GM23248 (cell line): ENCODE measurements around the gene UGT8. TPM values are rescaled to one million over a fixed set of nuclear protein-coding genes. Genes with fewer than 3 reads are reported as not detected.

Source experiments
- DNase-seq: peaks from one replicate; pipeline ENCODE4 v3.0.0-alpha.2; 2015
- H2AFZ ChIP-seq: fragments of 200-600 bp; sonication (generic); 2 replicates; pipeline ENCODE4 v1.6.1; 2016; ENCODE audit warnings: antibody characterized with exemption
- H3F3A ChIP-seq: fragments of 200-600 bp; sonication (generic); 2 replicates; pipeline ENCODE4 v1.6.1; 2016; ENCODE audit warnings: mild to moderate bottlenecking, antibody characterized with exemption, mixed run types; ENCODE audit not compliant: insufficient read depth
- H3K27ac ChIP-seq: fragments of 200-600 bp; sonication (generic); 2 replicates; pipeline ENCODE4 v1.5.1; 2016; ENCODE audit warnings: mild to moderate bottlenecking
- H3K27me3 ChIP-seq: fragments of 200-600 bp; sonication (generic); replicated peaks from 2 replicates; pipeline ENCODE4 v1.6.1; 2016; ENCODE audit warnings: mild to moderate bottlenecking; ENCODE audit not compliant: insufficient read depth
- H3K36me3 ChIP-seq: fragments of 200-600 bp; sonication (generic); 2 replicates; pipeline ENCODE4 v1.6.1; 2016; ENCODE audit warnings: low read depth, mild to moderate bottlenecking
- H3K4me1 ChIP-seq: fragments of 200-600 bp; sonication (generic); 2 replicates; pipeline ENCODE4 v1.6.1; 2016; ENCODE audit warnings: mild to moderate bottlenecking; ENCODE audit not compliant: insufficient read depth
- H3K4me2 ChIP-seq: fragments of 200-600 bp; sonication (generic); one replicate; pipeline ENCODE4 v1.6.1; 2016; ENCODE audit warnings: mild to moderate bottlenecking; ENCODE audit not compliant: unreplicated experiment
- H3K4me3 ChIP-seq: fragments of 200-600 bp; sonication (generic); 2 replicates; pipeline ENCODE4 v1.5.1; 2016; ENCODE audit warnings: mild to moderate bottlenecking
- H3K79me2 ChIP-seq: fragments of 200-600 bp; sonication (generic); 2 replicates; pipeline ENCODE4 v1.6.1; 2016; ENCODE audit warnings: mild to moderate bottlenecking; ENCODE audit not compliant: insufficient read depth
- H3K9ac ChIP-seq: fragments of 200-600 bp; sonication (generic); 2 replicates; pipeline ENCODE4 v1.6.1; 2016; ENCODE audit warnings: mild to moderate bottlenecking
- H3K9me2 ChIP-seq: fragments of 200-600 bp; sonication (generic); 2 replicates; pipeline ENCODE4 v1.6.1; 2016; ENCODE audit warnings: mixed run types, mild to moderate bottlenecking, moderate library complexity; ENCODE audit not compliant: insufficient read depth
- H3K9me3 ChIP-seq: fragments of 200-600 bp; sonication (generic); one replicate; pipeline ENCODE4 v1.6.1; 2017; ENCODE audit warnings: low read depth
- H4K20me1 ChIP-seq: fragments of 200-600 bp; sonication (generic); 2 replicates; pipeline ENCODE4 v1.6.0; 2016; ENCODE audit not compliant: insufficient read depth
- EZH2 ChIP-seq: fragments of 200-600 bp; sonication (generic); IDR thresholded peaks from 2 replicates; pipeline ENCODE4 v1.6.1; 2018; ENCODE audit warnings: antibody characterized with exemption, mild to moderate bottlenecking; ENCODE audit not compliant: insufficient read depth, poor library complexity, severe bottlenecking
- EZH2phosphoT487 ChIP-seq: fragments of 200-600 bp; sonication (generic); IDR thresholded peaks from 2 replicates; pipeline ENCODE4 v1.6.1; 2018; ENCODE audit warnings: antibody characterized with exemption, moderate library complexity, mild to moderate bottlenecking, low read depth; ENCODE audit not compliant: insufficient read depth
- WGBS, 2 experiments: methylation state at CpG; one replicate each; pipeline ENCODE4 v1.1.6; 2015 to 2017; ENCODE audit warnings: low lambda C conversion rate in 2 of 2, low coverage in 1 of 2; ENCODE audit errors: missing lambda C conversion rate in 2 of 2; 5-methylcytosine and 5-hydroxymethylcytosine counted together
- in situ Hi-C: fragments of 300-500 bp; cut with MboI; formaldehyde crosslinking; loops from 2 replicates; pipeline ENCODE4 v1.15.0; 2020
- polyA plus RNA-seq: library from polyadenylated mRNA; unstranded; fragments of >200 nt; fragmentation: Nextera tagmentation; extraction: Ambion mirVana; gene quantifications from 2 replicates; pipeline ENCODE4 v1.2.1, GENCODE V29; 2016
- total RNA-seq: library from RNA; depleted of rRNA; stranded (reverse); fragments of >200 nt; shearing (Covaris generic); gene quantifications from 2 replicates; pipeline ENCODE4 v1.2.3, GENCODE V29; 2014

UGT8 gene
- total and polyA plus RNA-seq, 2 experiments from 2014 or later: not detected

DNA sequence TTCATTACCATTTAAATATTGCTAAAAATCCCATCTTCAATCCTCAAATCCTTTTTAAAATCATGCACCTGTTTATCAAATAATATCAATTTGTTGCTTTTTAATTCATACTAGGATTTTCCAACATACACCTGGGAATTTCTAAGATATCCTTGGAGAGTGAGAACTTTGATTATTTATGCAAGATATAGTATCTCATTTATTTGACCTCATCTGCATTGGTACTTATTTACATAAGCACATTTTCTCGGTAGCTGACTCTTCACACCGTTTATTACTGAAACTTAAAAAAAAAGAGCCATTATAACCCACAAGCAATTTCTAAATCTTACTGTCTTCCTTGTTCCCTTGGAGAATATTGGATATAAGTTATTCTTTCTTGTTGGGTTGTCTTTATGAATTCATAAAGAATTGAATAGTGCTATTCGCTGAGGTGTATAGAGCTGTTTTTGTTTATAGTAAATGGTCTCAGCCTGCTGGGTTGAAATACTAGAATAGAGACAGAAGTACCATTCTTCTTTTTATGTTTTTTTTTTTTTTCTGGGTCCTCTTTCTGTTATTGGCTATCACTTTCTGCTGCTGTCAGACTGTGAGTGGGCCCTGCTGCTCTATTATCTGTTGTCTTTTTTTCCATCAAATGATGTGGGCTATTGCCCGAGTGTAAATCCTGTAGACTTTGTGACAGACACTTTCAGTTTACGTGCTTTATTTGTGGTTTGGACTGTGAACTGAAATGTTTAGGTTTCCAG lies 2.9 kb downstream of the UGT8 start:
- Histone ChIP-seq H3K4me1 (no peaks in the 10 kb centered on the region), H3K9me3 (no peaks in the 10 kb centered on the region), H3K27ac (no peak overlapping the region), H3K79me2 (no peaks in the 10 kb centered on the region), H3K36me3 (no peaks in the 10 kb centered on the region), H3F3A (no peaks in the 10 kb centered on the region), H2AFZ (no peak overlapping the region), H3K4me2 (no peak overlapping the region), H3K27me3 (peaks cover 37% of the 10 kb centered on the region), H4K20me1 (no peaks in the 10 kb centered on the region), H3K9ac (no peak overlapping the region), H3K4me3 (no peak overlapping the region), H3K9me2 (no peaks in the 10 kb centered on the region)
- in situ Hi-C loops: no loop called here
- TF ChIP-seq EZH2phosphoT487: no peak
- TF ChIP-seq EZH2: no peak
- whole genome bisulfite sequencing, 2 experiments: 67 to 73% methylated on average over 5 of the region's 5 CpGs
- DNase-seq: no peak

DNA sequence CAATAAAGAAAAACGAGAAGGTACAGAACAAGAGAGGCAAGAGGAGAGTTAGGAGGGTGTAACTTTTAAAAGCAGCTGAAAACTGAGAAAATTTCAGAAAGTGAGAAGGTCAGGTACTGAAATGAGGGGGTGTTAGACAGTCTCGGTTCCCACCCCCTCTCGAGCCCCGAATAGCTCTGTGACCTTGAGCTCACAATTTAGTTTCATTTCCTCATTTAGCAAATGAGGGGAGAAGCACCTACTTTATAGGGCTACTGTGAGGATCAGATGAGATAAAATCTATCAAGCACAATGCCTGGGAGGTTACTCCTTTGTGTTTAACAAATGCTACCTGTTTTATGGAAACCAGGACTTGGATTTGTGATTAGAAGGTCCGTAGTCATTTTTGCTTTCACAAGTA lies 4.9 kb downstream of the UGT8 start:
- 60 to 63% methylated on average over 5 of the region's 5 CpGs for WGBS, 2 experiments
- Histone ChIP-seq H3K9ac (no peak overlapping the region), H3K4me1 (no peaks in the 10 kb centered on the region), H3K27ac (no peak overlapping the region), H3K4me3 (no peak overlapping the region), H3K4me2 (no peak overlapping the region), H3K79me2 (no peaks in the 10 kb centered on the region), H3K27me3 (peaks cover 21% of the 10 kb centered on the region), H2AFZ (no peak overlapping the region), H4K20me1 (no peaks in the 10 kb centered on the region), H3K36me3 (no peaks in the 10 kb centered on the region), H3F3A (no peaks in the 10 kb centered on the region), H3K9me3 (no peaks in the 10 kb centered on the region), H3K9me2 (no peaks in the 10 kb centered on the region)
- TF ChIP-seq EZH2phosphoT487: no peak
- TF ChIP-seq EZH2: no peak
- in situ Hi-C loops: no loop called here
- no peak for DNase-seq

DNA sequence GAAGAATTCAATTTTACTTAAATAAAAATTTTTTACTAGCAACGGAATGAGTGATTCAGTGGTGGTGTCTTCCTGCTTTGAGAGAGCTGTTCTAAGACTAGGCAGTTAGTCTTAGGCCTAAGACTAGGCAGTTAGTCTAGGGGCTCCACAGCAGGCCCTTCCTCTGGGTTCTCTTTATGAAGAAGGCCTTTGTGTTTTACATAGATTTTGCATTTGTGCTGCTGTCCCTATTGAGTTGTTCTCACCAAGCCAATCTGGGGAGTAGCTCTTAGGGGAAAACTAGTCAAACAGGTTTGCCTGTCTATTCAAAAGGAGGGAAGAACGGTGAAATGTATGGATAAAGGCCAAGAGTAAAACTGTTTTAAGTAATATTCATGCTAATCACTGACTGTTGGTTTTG lies 7.6 kb downstream of the UGT8 start:
- H3K79me2 ChIP-seq: no peaks in the 10 kb centered on the region
- H4K20me1 ChIP-seq: no peaks in the 10 kb centered on the region
- no peaks in the 10 kb centered on the region for H3K4me1 ChIP-seq
- no peaks in the 10 kb centered on the region; the same call in 1 of the 2 replicates for H3K27me3 ChIP-seq
- no peaks in the 10 kb centered on the region for H3F3A ChIP-seq
- no peak overlapping the region for H2AFZ ChIP-seq
- H3K4me3 ChIP-seq: no peak overlapping the region
- no peak overlapping the region for H3K9ac ChIP-seq
- TF ChIP-seq EZH2: no peak
- no peak for TF ChIP-seq EZH2phosphoT487
- no peaks in the 10 kb centered on the region for H3K9me3 ChIP-seq
- 41 to 52% methylated on average over 2 of the region's 2 CpGs for WGBS, 2 experiments
- no peaks in the 10 kb centered on the region for H3K36me3 ChIP-seq
- no peak for DNase-seq
- in situ Hi-C loops: no loop called here
- no peaks in the 10 kb centered on the region for H3K9me2 ChIP-seq
- H3K4me2 ChIP-seq: no peak overlapping the region
- H3K27ac ChIP-seq: no peak overlapping the region

DNA sequence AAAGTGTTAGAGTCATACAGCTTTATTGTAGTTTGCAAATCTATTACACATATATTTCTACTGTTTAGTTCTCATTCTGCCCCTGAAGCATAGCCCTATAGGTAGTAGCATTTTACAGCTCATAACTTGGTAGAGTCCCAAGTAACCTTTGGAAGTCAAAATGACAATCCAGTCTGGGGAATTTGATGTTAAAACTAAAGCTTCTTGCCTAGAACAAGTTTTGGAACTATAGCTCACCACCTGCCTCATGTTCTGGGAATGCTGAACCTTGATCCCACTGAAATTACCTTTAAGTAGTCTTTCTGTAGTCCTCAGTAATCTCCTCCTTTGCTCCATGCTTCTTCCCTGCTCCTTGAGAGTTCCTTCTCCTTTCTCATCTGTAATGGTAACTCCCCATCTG lies 8.4 kb downstream of the UGT8 start:
- TF ChIP-seq EZH2 (no peak), EZH2phosphoT487 (no peak)
- Histone ChIP-seq H3K4me1 (no peaks in the 10 kb centered on the region), H3K9me3 (no peaks in the 10 kb centered on the region), H3K36me3 (no peaks in the 10 kb centered on the region), H3K27me3 (no peaks in the 10 kb centered on the region; the same call in 1 of the 2 replicates), H2AFZ (no peak overlapping the region), H3K27ac (no peak overlapping the region), H3F3A (no peaks in the 10 kb centered on the region), H3K79me2 (no peaks in the 10 kb centered on the region), H3K9me2 (no peaks in the 10 kb centered on the region), H3K4me3 (no peak overlapping the region), H4K20me1 (no peaks in the 10 kb centered on the region), H3K4me2 (no peak overlapping the region), H3K9ac (no peak overlapping the region)
- in situ Hi-C loops: no loop called here
- no peak for DNase-seq
